ENCODE measurements around the gene TAS2R14.

Gene TAS2R14

GRCh38 chr12:10926269-10926668, 12.8 kb downstream of the TAS2R14 start:
- no peak for DNase-seq (ENCODE audit: low spot score)
- in situ Hi-C loops (cut with MboI; ENCODE audit: low pct_unique_long_range_greater_than_20kb, low sequenced_read_pairs, unreplicated experiment), result no loop called here
- no peak for TF ChIP-seq CTCF (IDR thresholded peaks at IDR 0.05; ENCODE audit: extremely low read depth, insufficient read depth, missing control alignments)

DNA sequence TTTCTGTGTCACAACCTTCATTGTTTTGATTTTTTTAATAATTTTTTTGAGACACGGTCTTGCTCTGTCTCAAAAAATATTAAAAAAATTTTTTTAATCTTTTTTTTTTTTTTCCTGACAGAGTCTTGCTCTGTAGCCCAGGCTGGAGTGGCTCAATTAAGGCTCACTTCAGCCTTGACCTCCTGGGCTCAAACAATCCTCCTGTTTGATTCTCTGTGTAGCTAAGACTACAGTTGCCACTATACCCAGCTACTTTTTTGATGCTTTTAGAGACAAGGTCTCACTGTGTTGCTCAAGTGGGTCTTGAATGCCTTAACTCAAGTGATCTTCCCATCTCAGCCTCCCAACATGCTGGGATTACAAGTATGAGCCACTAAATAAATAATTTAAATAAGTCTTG, 19.3 kb downstream of the TAS2R14 start:
- in situ Hi-C loops (cut with MboI; ENCODE audit: low pct_unique_long_range_greater_than_20kb, low sequenced_read_pairs, unreplicated experiment), result no loop called here
- no peak for DNase-seq (ENCODE audit: low spot score)
- no peak for TF ChIP-seq CTCF (IDR thresholded peaks at IDR 0.05; ENCODE audit: extremely low read depth, insufficient read depth, missing control alignments)

DNA sequence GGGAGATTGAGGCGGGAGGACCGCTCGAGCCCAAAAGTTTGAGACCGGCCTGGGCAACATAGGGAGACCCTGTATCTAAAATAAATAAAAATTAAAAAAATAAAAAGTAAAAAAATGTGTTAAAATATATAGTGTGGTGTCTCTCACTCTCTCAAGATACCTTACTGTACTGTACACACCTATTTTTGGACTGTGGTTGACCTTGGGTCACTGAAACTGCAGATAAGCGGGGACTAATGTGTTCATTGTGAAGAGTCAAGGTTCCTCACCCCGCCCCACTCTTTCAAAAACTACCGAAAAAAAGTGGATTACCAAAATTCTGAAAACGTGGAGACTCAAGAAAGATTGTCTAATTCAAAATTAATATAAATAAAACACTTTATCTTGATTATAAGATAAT, 28.7 kb downstream of the TAS2R14 start:
- no peak for DNase-seq (ENCODE audit: low spot score)
- in situ Hi-C loops (cut with MboI; ENCODE audit: low pct_unique_long_range_greater_than_20kb, low sequenced_read_pairs, unreplicated experiment), result no loop called here
- TF ChIP-seq CTCF (IDR thresholded peaks at IDR 0.05; ENCODE audit: extremely low read depth, insufficient read depth, missing control alignments), result no peak

DNA sequence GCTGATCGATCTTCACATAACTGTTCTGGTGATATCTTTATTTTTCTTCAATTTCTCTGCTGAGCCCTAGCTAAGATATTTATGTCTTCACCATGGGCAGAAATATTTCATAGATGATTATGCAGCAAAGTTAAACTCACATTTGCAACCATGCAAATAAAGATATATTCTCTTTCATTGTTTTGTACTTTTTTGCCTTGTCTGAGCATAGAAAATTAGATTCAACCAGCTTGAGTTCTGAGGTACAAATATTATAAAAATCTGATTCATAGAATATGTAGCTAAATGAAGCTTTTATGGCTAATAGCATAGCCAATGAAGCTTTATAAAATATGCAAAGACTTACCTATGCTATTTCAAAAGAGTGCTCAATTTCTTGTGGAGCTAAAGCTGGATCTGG, 29.6 kb downstream of the TAS2R14 start, which contains the start of gene TAS2R13:
TAS2R13 (minus strand) TSS at position 101 of the 400 bp plus-strand sequence. CDS start 264 bp downstream, outside the sequence.
- in situ Hi-C loops (cut with MboI; ENCODE audit: low pct_unique_long_range_greater_than_20kb, low sequenced_read_pairs, unreplicated experiment), result no loop called here
- no peak for DNase-seq (ENCODE audit: low spot score)
- TF ChIP-seq CTCF (IDR thresholded peaks at IDR 0.05; ENCODE audit: extremely low read depth, insufficient read depth, missing control alignments), result no peak

- DNase-seq (ENCODE audit: low spot score), result no peak
- no peak for TF ChIP-seq CTCF (IDR thresholded peaks at IDR 0.05; ENCODE audit: extremely low read depth, insufficient read depth, missing control alignments)
- in situ Hi-C loops (cut with MboI; ENCODE audit: low pct_unique_long_range_greater_than_20kb, low sequenced_read_pairs, unreplicated experiment), result no loop called here
Measured at GRCh38 chr12:10904686-10905085, 34.4 kb downstream of the TAS2R14 start.

GRCh38 chr12:10901427-10901826, 37.6 kb downstream of the TAS2R14 start:
- in situ Hi-C loops (cut with MboI; ENCODE audit: low pct_unique_long_range_greater_than_20kb, low sequenced_read_pairs, unreplicated experiment), result no loop called here
- TF ChIP-seq CTCF (IDR thresholded peaks at IDR 0.05; ENCODE audit: extremely low read depth, insufficient read depth, missing control alignments), result no peak
- no peak for DNase-seq (ENCODE audit: low spot score)

GRCh38 chr12:10900972-10901371, 38.1 kb downstream of the TAS2R14 start:
- no peak for TF ChIP-seq CTCF (IDR thresholded peaks at IDR 0.05; ENCODE audit: extremely low read depth, insufficient read depth, missing control alignments)
- in situ Hi-C loops (cut with MboI; ENCODE audit: low pct_unique_long_range_greater_than_20kb, low sequenced_read_pairs, unreplicated experiment), result no loop called here
- DNase-seq (ENCODE audit: low spot score), result no peak
